ENCODE measurements around the gene C1orf159. TPM values are rescaled to one million over a fixed set of nuclear protein-coding genes. Genes with fewer than 3 reads are reported as not detected.

The C1orf159 gene
- total and polyA plus RNA-seq, 2 donors (not counting 1 experiment from before 2014, with no cell fraction given): 2.6 to 3.3 TPM

- Histone ChIP-seq H3K4me1 (ENCODE audit: control insufficient read depth, extremely low read depth, insufficient read depth, low read length) (no peaks in the 10 kb centered on the region), H3K27me3 (ENCODE audit: control insufficient read depth, insufficient read depth, low read length) (no peaks in the 10 kb centered on the region), H3K79me2 (ENCODE audit: control insufficient read depth, insufficient read depth, low read length) (no peaks in the 10 kb centered on the region), H4K20me1 (ENCODE audit: control insufficient read depth, extremely low read depth, insufficient read depth, low read length) (no peaks in the 10 kb centered on the region), H3K9me3 (ENCODE audit: control insufficient read depth, insufficient read depth, low read depth, low read length) (no peaks in the 10 kb centered on the region), H3K27ac (ENCODE audit: insufficient read depth, low read length) (no peak overlapping the region), H2AFZ (ENCODE audit: low read length) (no peak overlapping the region), H3K9ac (ENCODE audit: insufficient read depth, low read length) (no peak overlapping the region), H3K4me2 (ENCODE audit: extremely low read depth, insufficient read depth, low read length) (no peak overlapping the region), H3K4me3 (replicated peaks in 1 of 4; ENCODE audit: control extremely low read depth in 1 of 4, insufficient read depth in 1 of 4, low read depth in 3 of 4, low read length in 4 of 4) (no peak overlapping the region), H3K36me3 (ENCODE audit: control insufficient read depth, insufficient read depth, low read length) (no peaks in the 10 kb centered on the region)
- no peak for TF ChIP-seq EZH2 (IDR thresholded peaks at IDR 0.05; ENCODE audit: low read length, missing control alignments)
- TF ChIP-seq, protein P1, sequence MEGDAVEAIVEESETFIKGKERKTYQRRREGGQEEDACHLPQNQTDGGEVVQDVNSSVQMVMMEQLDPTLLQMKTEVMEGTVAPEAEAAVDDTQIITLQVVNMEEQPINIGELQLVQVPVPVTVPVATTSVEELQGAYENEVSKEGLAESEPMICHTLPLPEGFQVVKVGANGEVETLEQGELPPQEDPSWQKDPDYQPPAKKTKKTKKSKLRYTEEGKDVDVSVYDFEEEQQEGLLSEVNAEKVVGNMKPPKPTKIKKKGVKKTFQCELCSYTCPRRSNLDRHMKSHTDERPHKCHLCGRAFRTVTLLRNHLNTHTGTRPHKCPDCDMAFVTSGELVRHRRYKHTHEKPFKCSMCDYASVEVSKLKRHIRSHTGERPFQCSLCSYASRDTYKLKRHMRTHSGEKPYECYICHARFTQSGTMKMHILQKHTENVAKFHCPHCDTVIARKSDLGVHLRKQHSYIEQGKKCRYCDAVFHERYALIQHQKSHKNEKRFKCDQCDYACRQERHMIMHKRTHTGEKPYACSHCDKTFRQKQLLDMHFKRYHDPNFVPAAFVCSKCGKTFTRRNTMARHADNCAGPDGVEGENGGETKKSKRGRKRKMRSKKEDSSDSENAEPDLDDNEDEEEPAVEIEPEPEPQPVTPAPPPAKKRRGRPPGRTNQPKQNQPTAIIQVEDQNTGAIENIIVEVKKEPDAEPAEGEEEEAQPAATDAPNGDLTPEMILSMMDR (conservative IDR thresholded peaks at IDR 0.05 in 1 of 2, IDR thresholded peaks at IDR 0.05 in 1 of 2; ENCODE audit: low read depth in 1 of 2, low read length in 2 of 2): no peak
- DNase-seq (ENCODE audit: low read depth in 2 of 2): no peak
Observed at GRCh38 chr1:1090424-1091343, 25.2 kb downstream of the C1orf159 start.

- DNase-seq (ENCODE audit: low read depth in 2 of 2): no peak
- H3K79me2 ChIP-seq (ENCODE audit: control insufficient read depth, insufficient read depth, low read length): no peaks in the 10 kb centered on the region
- H3K9ac ChIP-seq (ENCODE audit: insufficient read depth, low read length): no peak overlapping the region
- H3K27ac ChIP-seq (ENCODE audit: insufficient read depth, low read length): no peak overlapping the region
- no peaks in the 10 kb centered on the region for H3K36me3 ChIP-seq (ENCODE audit: control insufficient read depth, insufficient read depth, low read length)
- H3K9me3 ChIP-seq (ENCODE audit: control insufficient read depth, insufficient read depth, low read depth, low read length): no peaks in the 10 kb centered on the region
- H4K20me1 ChIP-seq (ENCODE audit: control insufficient read depth, extremely low read depth, insufficient read depth, low read length): no peaks in the 10 kb centered on the region
- H3K4me2 ChIP-seq (ENCODE audit: extremely low read depth, insufficient read depth, low read length): no peak overlapping the region
- TF ChIP-seq EZH2 (IDR thresholded peaks at IDR 0.05; ENCODE audit: low read length, missing control alignments): no peak
- TF ChIP-seq, protein P1 (conservative IDR thresholded peaks at IDR 0.05 in 1 of 2, IDR thresholded peaks at IDR 0.05 in 1 of 2; ENCODE audit: low read depth in 1 of 2, low read length in 2 of 2): no peak
- H3K4me3 ChIP-seq (replicated peaks in 1 of 4; ENCODE audit: control extremely low read depth in 1 of 4, insufficient read depth in 1 of 4, low read depth in 3 of 4, low read length in 4 of 4): no peak overlapping the region
- H3K4me1 ChIP-seq (ENCODE audit: control insufficient read depth, extremely low read depth, insufficient read depth, low read length): no peaks in the 10 kb centered on the region
- no peaks in the 10 kb centered on the region for H3K27me3 ChIP-seq (ENCODE audit: control insufficient read depth, insufficient read depth, low read length)
- H2AFZ ChIP-seq (ENCODE audit: low read length): no peak overlapping the region
Observed at GRCh38 chr1:1089731-1090423, 26.0 kb downstream of the C1orf159 start.
